Rectal smooth muscle tissue (tissue), 1 donor: Measurements from ENCODE around the gene PSMD6.

Experiments used
- H3K27ac ChIP-seq: one replicate; pipeline ENCODE4 v1.7.0; 2013; ENCODE audit warnings: low read depth, low read length, inconsistent platforms
- H3K27me3 ChIP-seq: one replicate; pipeline ENCODE4 v1.7.0; 2013; ENCODE audit warnings: low read length; ENCODE audit not compliant: control insufficient read depth, insufficient read depth
- H3K36me3 ChIP-seq: one replicate; pipeline ENCODE4 v1.7.0; 2013; ENCODE audit warnings: low read length; ENCODE audit not compliant: control insufficient read depth, insufficient read depth
- H3K4me1 ChIP-seq: one replicate; pipeline ENCODE4 v1.7.0; 2013; ENCODE audit warnings: low read length; ENCODE audit not compliant: control insufficient read depth, insufficient read depth
- H3K4me3 ChIP-seq: one replicate; pipeline ENCODE4 v1.7.0; 2013; ENCODE audit warnings: low read length
- H3K9ac ChIP-seq: one replicate; pipeline ENCODE4 v1.7.0; 2013; ENCODE audit warnings: low read length

PSMD6 gene

GRCh38 chr3:63969876-63970275 is 53.4 kb downstream of the PSMD6 start:
- H3K4me3 ChIP-seq: peak overlapping the region; percentile 60
- no peaks in the 10 kb centered on the region for H3K27me3 ChIP-seq
- peaks cover 59% of the 10 kb centered on the region for H3K4me1 ChIP-seq
- peak overlapping the region; percentile 42 for H3K27ac ChIP-seq
- H3K9ac ChIP-seq: no peak overlapping the region
- no peaks in the 10 kb centered on the region for H3K36me3 ChIP-seq

GRCh38 chr3:63968612-63969350 is 54.5 kb downstream of the PSMD6 start:
- Histone ChIP-seq H3K9ac (no peak overlapping the region), H3K27ac (peak overlapping the region; percentile 76), H3K36me3 (no peaks in the 10 kb centered on the region), H3K27me3 (no peaks in the 10 kb centered on the region), H3K4me1 (peaks cover 67% of the 10 kb centered on the region), H3K4me3 (peak overlapping the region; percentile 60)

- Histone ChIP-seq H3K4me1 (peaks cover 67% of the 10 kb centered on the region), H3K4me3 (peak overlapping the region; percentile 60), H3K27ac (peak overlapping the region; percentile 76), H3K9ac (no peak overlapping the region), H3K36me3 (no peaks in the 10 kb centered on the region), H3K27me3 (no peaks in the 10 kb centered on the region)
Observed at GRCh38 chr3:63967675-63968611, 55.4 kb downstream of the PSMD6 start.

GRCh38 chr3:63966871-63967270 is 56.4 kb downstream of the PSMD6 start:
- Histone ChIP-seq H3K4me3 (no peak overlapping the region), H3K27ac (peak overlapping the region; percentile 5), H3K4me1 (peaks cover 60% of the 10 kb centered on the region), H3K27me3 (no peaks in the 10 kb centered on the region), H3K36me3 (no peaks in the 10 kb centered on the region), H3K9ac (no peak overlapping the region)

GRCh38 chr3:63966007-63966406 is 57.3 kb downstream of the PSMD6 start:
- no peaks in the 10 kb centered on the region for H3K27me3 ChIP-seq
- no peak overlapping the region for H3K4me3 ChIP-seq
- H3K36me3 ChIP-seq: no peaks in the 10 kb centered on the region
- no peak overlapping the region for H3K27ac ChIP-seq
- peaks cover 53% of the 10 kb centered on the region for H3K4me1 ChIP-seq
- H3K9ac ChIP-seq: no peak overlapping the region

GRCh38 chr3:63964681-63965485 is 58.4 kb downstream of the PSMD6 start:
- Histone ChIP-seq H3K36me3 (no peaks in the 10 kb centered on the region), H3K9ac (no peak overlapping the region), H3K27me3 (no peaks in the 10 kb centered on the region), H3K27ac (peak overlapping the region; percentile 71), H3K4me3 (no peak overlapping the region), H3K4me1 (peaks cover 49% of the 10 kb centered on the region)

- Histone ChIP-seq H3K27ac (no peak overlapping the region), H3K9ac (no peak overlapping the region), H3K36me3 (no peaks in the 10 kb centered on the region), H3K4me1 (peaks cover 40% of the 10 kb centered on the region), H3K27me3 (no peaks in the 10 kb centered on the region), H3K4me3 (no peak overlapping the region)
Observed at GRCh38 chr3:63963496-63963895, 59.8 kb downstream of the PSMD6 start.

GRCh38 chr3:63961891-63962290 is 61.4 kb downstream of the PSMD6 start:
- no peak overlapping the region for H3K9ac ChIP-seq
- H3K27me3 ChIP-seq: no peaks in the 10 kb centered on the region
- no peak overlapping the region for H3K27ac ChIP-seq
- H3K4me1 ChIP-seq: peaks cover 28% of the 10 kb centered on the region
- H3K4me3 ChIP-seq: no peak overlapping the region
- H3K36me3 ChIP-seq: no peaks in the 10 kb centered on the region
